Erythroblast (primary cell): ENCODE measurements around the gene TSSK3.

Experiments
- GATA1 ChIP-seq: IDR thresholded peaks from 2 replicates; pipeline ENCODE4 v1.6.1; 2011; ENCODE audit warnings: low read depth, mild to moderate bottlenecking, control low read depth, low read length, moderate library complexity
- POLR2A ChIP-seq: IDR thresholded peaks from 2 replicates; pipeline ENCODE4 v1.6.1; 2011; ENCODE audit warnings: mild to moderate bottlenecking, low read length

- no peak for TF ChIP-seq POLR2A
- no peak for TF ChIP-seq GATA1
These were observed 2.5 kb downstream of the TSSK3 start for GRCh38 chr1:32364836-32365235.
